H1 (cell line): ENCODE results near the gene SH2D5. TPM values are rescaled to one million over a fixed set of nuclear protein-coding genes. Genes with fewer than 3 reads are reported as not detected.

Source experiments
- ASH2L ChIP-seq: fragments of 200-600, 300-600 bp; sonication (generic); IDR thresholded peaks from one replicate; pipeline ENCODE4 v1.7.1; 2017; ENCODE audit warnings: low read length
- BRCA1 ChIP-seq: IDR thresholded peaks from 2 replicates; pipeline ENCODE4 v1.6.1; 2012; ENCODE audit warnings: low read depth, low read length, improper control_type of control experiment
- CTCF ChIP-seq, 3 experiments: IDR thresholded peaks; 1 replicate in 2 of 3; 2 replicates in 1 of 3; pipeline versions ENCODE4 v1.5.1 to v1.6.1; 2011; ENCODE audit warnings: low read length in 3 of 3, mild to moderate bottlenecking in 3 of 3, inconsistent platforms in 2 of 3, low read depth in 1 of 3, moderate library complexity in 1 of 3; ENCODE audit not compliant: insufficient read depth in 1 of 3; ENCODE audit errors: control extremely low read depth in 1 of 3
- E2F6 ChIP-seq: IDR thresholded peaks from 2 replicates; pipeline ENCODE4 v1.6.1; 2012; ENCODE audit warnings: inconsistent platforms
- EGR1 ChIP-seq: IDR thresholded peaks from 2 replicates; pipeline ENCODE4 v1.6.1; 2011; ENCODE audit warnings: low read depth, low read length, borderline replicate concordance
- GTF2F1 ChIP-seq: IDR thresholded peaks from 2 replicates; pipeline ENCODE4 v1.6.1; 2012; ENCODE audit warnings: low read depth, low read length, improper control_type of control experiment, borderline replicate concordance
- HDAC2 ChIP-seq, 2 experiments: fragments of 300-600 bp in 1 of 2; sonication (generic) in 1 of 2; IDR thresholded peaks; 2 replicates each; pipeline ENCODE4 v1.6.1; 2011 to 2012; ENCODE audit warnings: low read depth in 2 of 2, low read length in 2 of 2, mild to moderate bottlenecking in 2 of 2, moderate library complexity in 2 of 2, borderline replicate concordance in 1 of 2, inconsistent platforms in 1 of 2
- KDM4A ChIP-seq: IDR thresholded peaks from one replicate; pipeline ENCODE4 v1.7.1; 2012; ENCODE audit warnings: low read depth, mild to moderate bottlenecking, moderate library complexity, low read length, inconsistent platforms; ENCODE audit not compliant: severe bottlenecking
- POU5F1 ChIP-seq: IDR thresholded peaks from 2 replicates; pipeline ENCODE4 v1.6.1; 2011; ENCODE audit warnings: low read depth, mild to moderate bottlenecking, low read length, moderate library complexity
- RAD21 ChIP-seq, 2 experiments: IDR thresholded peaks in 1 of 2; conservative IDR thresholded peaks in 1 of 2; 2 replicates each; pipeline ENCODE4 v1.6.1; 2011; ENCODE audit warnings: low read depth in 2 of 2, low read length in 2 of 2, improper control_type of control experiment in 1 of 2, inconsistent platforms in 1 of 2, mild to moderate bottlenecking in 1 of 2, moderate library complexity in 1 of 2
- RNF2 ChIP-seq: fragments of 200-900, 300-1000 bp; sonication (generic); IDR thresholded peaks from 2 replicates; pipeline ENCODE4 v1.7.1; 2016; ENCODE audit warnings: borderline replicate concordance, low read depth, mild to moderate bottlenecking, antibody characterized with exemption, low read length; ENCODE audit not compliant: poor library complexity, severe bottlenecking; ENCODE audit errors: missing control alignments
- SAP30 ChIP-seq: fragments of 300-600 bp; sonication (generic); IDR thresholded peaks from 2 replicates; pipeline ENCODE4 v1.7.1; 2012; ENCODE audit warnings: low read length, moderate library complexity, mild to moderate bottlenecking, inconsistent platforms; ENCODE audit not compliant: insufficient read depth, insufficient replicate concordance
- SIN3A ChIP-seq, 2 experiments: IDR thresholded peaks in 1 of 2; conservative IDR thresholded peaks in 1 of 2; 2 replicates each; pipeline ENCODE4 v1.6.1; 2011 to 2012; ENCODE audit warnings: low read length in 2 of 2, improper control_type of control experiment in 1 of 2, low read depth in 1 of 2, mild to moderate bottlenecking in 1 of 2
- SP2 ChIP-seq: IDR thresholded peaks from 2 replicates; pipeline ENCODE4 v1.6.1; 2012; ENCODE audit warnings: mild to moderate bottlenecking, low read length, inconsistent platforms
- SP4 ChIP-seq: IDR thresholded peaks from 2 replicates; pipeline ENCODE4 v1.6.1; 2012; ENCODE audit warnings: low read length, inconsistent platforms
- ZNF274 ChIP-seq: IDR thresholded peaks from 2 replicates; pipeline ENCODE4 v1.7.0; 2012; ENCODE audit warnings: low read length, borderline replicate concordance; ENCODE audit errors: extremely low read depth
- polyA plus RNA-seq, 7 experiments: library from polyadenylated mRNA; depleted of rRNA in 3 of 7; stranded (reverse) in 5 of 7; unstranded in 2 of 7; fragments of >200 nt in 5 of 7; fragments of 200-250 nt in 2 of 7; gene quantifications; 1 replicate in 5 of 7; 2 replicates in 1 of 7; 4 replicates in 1 of 7; pipeline versions ENCODE4 v1.2.1 to v1.2.3, GENCODE V29; 2011 to 2013; ENCODE audit warnings: missing spikeins in 2 of 7, mixed read lengths in 2 of 7
- total RNA-seq: library from RNA; stranded (reverse); fragmentation: NEBNext Ultra II Directional; extraction: Animal tissue kit (Norgen Biotek cat#: 25700); gene quantifications from 2 replicates; pipeline ENCODE4 v1.2.1, GENCODE V29; 2021

SH2D5 gene
- total and polyA plus RNA-seq, 2 of the 8 experiments (the other 6 are each of a cell fraction or from before 2014, with no cell fraction given), result 13.2 to 18.4 TPM

- peak in 2 of 3 experiments; percentile 30 to 36; a peak in 3 of 4 replicates for TF ChIP-seq CTCF (IDR thresholded peaks at IDR 0.05; ENCODE audit: control extremely low read depth in 1 of 3, insufficient read depth in 1 of 3, low read depth in 1 of 3, low read length in 3 of 3)
- TF ChIP-seq ASH2L, result no peak
- peak; percentile 43; the same call in 1 of the 2 replicates for TF ChIP-seq E2F6
- no peak for TF ChIP-seq SP2
- TF ChIP-seq RAD21 (IDR thresholded peaks at IDR 0.05 in 1 of 2, conservative IDR thresholded peaks at IDR 0.05 in 1 of 2; ENCODE audit: low read depth in 2 of 2, low read length in 2 of 2), result peak; percentile 34 to 52
- TF ChIP-seq RNF2, result no peak
- TF ChIP-seq SAP30, result peak; percentile 53
- TF ChIP-seq BRCA1, result no peak
- TF ChIP-seq KDM4A, result peak; percentile 72
- no peak for TF ChIP-seq POU5F1
- 0 out of 4 replicates have a peak, but pooled peaks of 1 of the 2 experiments have one; percentile 35 for TF ChIP-seq SIN3A (conservative IDR thresholded peaks at IDR 0.05 in 1 of 2, IDR thresholded peaks at IDR 0.05 in 1 of 2; ENCODE audit: low read depth in 1 of 2, low read length in 2 of 2)
- TF ChIP-seq GTF2F1, result no peak
- peak; percentile 18; the same call in 1 of the 2 replicates for TF ChIP-seq SP4
- no peak for TF ChIP-seq EGR1
- TF ChIP-seq HDAC2 (IDR thresholded peaks at IDR 0.05; ENCODE audit: borderline replicate concordance in 1 of 2, low read depth in 2 of 2, low read length in 2 of 2), result 0 out of 4 replicates have a peak, but pooled peaks of 1 of the 2 experiments have one; percentile 6
- TF ChIP-seq ZNF274, result no peak
Observed at GRCh38 chr1:20732588-20733359, at the start of gene SH2D5 (continued).
